ENCODE results near the gene TMEM87B. TPM values are rescaled to one million over a fixed set of nuclear protein-coding genes. Genes with fewer than 3 reads are reported as not detected.

TMEM87B gene
- total RNA-seq, 2 experiments from 2014 or later = 13.9 to 22.8 TPM

DNA sequence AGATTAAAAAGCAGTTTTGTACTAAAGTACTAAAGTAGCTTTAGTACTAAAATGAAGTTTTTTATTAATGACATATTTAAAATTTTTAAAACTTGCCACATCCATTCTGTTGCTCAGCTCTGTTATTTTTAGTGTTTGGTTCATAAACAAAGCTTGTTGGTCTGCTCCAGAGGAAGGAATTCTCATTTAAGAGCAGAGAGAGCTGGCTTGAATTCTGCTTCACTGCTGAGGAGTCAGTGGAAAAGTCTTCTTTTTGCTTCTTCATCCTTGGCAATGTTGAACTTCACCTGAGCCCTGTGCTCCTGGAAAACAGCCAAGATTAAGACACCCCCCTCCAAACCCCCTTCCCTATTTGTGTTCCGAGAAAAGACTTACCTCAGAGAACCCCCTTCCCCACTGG, 40.6 kb downstream of the TMEM87B start:
- no TSS peak for BruUV-seq (replicated peaks)
- intact Hi-C loops (cut with micrococcal nuclease; ENCODE audit: unreplicated experiment) = no loop called here
- TF ChIP-seq, protein P1, sequence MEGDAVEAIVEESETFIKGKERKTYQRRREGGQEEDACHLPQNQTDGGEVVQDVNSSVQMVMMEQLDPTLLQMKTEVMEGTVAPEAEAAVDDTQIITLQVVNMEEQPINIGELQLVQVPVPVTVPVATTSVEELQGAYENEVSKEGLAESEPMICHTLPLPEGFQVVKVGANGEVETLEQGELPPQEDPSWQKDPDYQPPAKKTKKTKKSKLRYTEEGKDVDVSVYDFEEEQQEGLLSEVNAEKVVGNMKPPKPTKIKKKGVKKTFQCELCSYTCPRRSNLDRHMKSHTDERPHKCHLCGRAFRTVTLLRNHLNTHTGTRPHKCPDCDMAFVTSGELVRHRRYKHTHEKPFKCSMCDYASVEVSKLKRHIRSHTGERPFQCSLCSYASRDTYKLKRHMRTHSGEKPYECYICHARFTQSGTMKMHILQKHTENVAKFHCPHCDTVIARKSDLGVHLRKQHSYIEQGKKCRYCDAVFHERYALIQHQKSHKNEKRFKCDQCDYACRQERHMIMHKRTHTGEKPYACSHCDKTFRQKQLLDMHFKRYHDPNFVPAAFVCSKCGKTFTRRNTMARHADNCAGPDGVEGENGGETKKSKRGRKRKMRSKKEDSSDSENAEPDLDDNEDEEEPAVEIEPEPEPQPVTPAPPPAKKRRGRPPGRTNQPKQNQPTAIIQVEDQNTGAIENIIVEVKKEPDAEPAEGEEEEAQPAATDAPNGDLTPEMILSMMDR (conservative IDR thresholded peaks at IDR 0.05; ENCODE audit: low read length) = no peak
- no peak for TF ChIP-seq EZH2phosphoT487 (IDR thresholded peaks at IDR 0.05; ENCODE audit: borderline replicate concordance, low read depth, low read length)
- Histone ChIP-seq H3K36me3 (ENCODE audit: insufficient read depth, low read length) (peaks cover 67% of the 10 kb centered on the region), H3K4me2 (ENCODE audit: low read length) (no peak overlapping the region), H4K20me1 (ENCODE audit: insufficient read depth, low read length) (no peaks in the 10 kb centered on the region), H3K9me3 (ENCODE audit: low read length) (no peaks in the 10 kb centered on the region), H3K79me2 (ENCODE audit: insufficient read depth, low read depth, low read length) (no peaks in the 10 kb centered on the region), H2AFZ (ENCODE audit: low read length) (no peak overlapping the region), H3K4me3 (ENCODE audit: low read depth, low read length, poor library complexity, severe bottlenecking) (no peak overlapping the region), H3K4me1 (ENCODE audit: insufficient read depth, low read length, poor library complexity, severe bottlenecking) (no peaks in the 10 kb centered on the region), H3K27ac (ENCODE audit: low read depth, low read length, poor library complexity, severe bottlenecking) (no peak overlapping the region), H3K9me2 (ENCODE audit: insufficient read depth, low read length) (no peaks in the 10 kb centered on the region)
- CTCF ChIA-PET (ENCODE audit: unreplicated experiment) = no interaction called here
- DNase-seq (ENCODE audit: low spot score) = no peak
- POLR2A ChIA-PET = interaction anchor here (0.7 kb wide), 1 partner anchor 11 kb away, joined by 3 read pairs; no protein-coding TSS in a partner anchor

DNA sequence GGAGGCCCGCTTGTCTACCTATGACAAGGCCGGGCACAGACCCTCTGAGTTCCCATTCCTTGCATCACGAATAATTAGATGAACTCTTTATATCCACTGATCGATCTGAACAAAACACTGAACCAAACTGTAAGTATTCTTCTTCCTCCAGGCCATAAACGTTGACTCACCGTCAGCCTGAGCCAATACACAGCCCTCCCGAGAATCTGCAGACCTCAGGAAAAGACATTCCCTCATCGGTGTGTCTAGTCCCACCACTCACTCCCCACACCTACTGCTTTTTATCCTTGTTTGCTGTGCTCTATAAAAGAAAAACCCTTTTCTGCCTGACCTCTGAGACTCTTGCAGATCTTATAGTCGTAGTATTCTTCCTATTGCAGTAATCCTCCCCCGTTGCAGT, 41.0 kb downstream of the TMEM87B start:
- intact Hi-C loops (cut with micrococcal nuclease; ENCODE audit: unreplicated experiment) = no loop called here
- no peak for DNase-seq (ENCODE audit: low spot score)
- BruUV-seq (replicated peaks) = no TSS peak
- Histone ChIP-seq H3K36me3 (ENCODE audit: insufficient read depth, low read length) (peaks cover 63% of the 10 kb centered on the region), H4K20me1 (ENCODE audit: insufficient read depth, low read length) (no peaks in the 10 kb centered on the region), H2AFZ (ENCODE audit: low read length) (no peak overlapping the region), H3K9me2 (ENCODE audit: insufficient read depth, low read length) (no peaks in the 10 kb centered on the region), H3K79me2 (ENCODE audit: insufficient read depth, low read depth, low read length) (no peaks in the 10 kb centered on the region), H3K4me1 (ENCODE audit: insufficient read depth, low read length, poor library complexity, severe bottlenecking) (no peaks in the 10 kb centered on the region), H3K9me3 (ENCODE audit: low read length) (no peaks in the 10 kb centered on the region), H3K4me3 (ENCODE audit: low read depth, low read length, poor library complexity, severe bottlenecking) (no peak overlapping the region), H3K27ac (ENCODE audit: low read depth, low read length, poor library complexity, severe bottlenecking) (no peak overlapping the region), H3K4me2 (ENCODE audit: low read length) (no peak overlapping the region)
- ChIA-PET POLR2A (interaction anchor here (0.6 kb wide), 1 partner anchor 13 kb away, joined by 4 read pairs; no protein-coding TSS in a partner anchor), CTCF (ENCODE audit: unreplicated experiment) (interaction anchor here (0.8 kb wide), 1 partner anchor 24 kb away, joined by 3 read pairs; no protein-coding TSS in a partner anchor)
- TF ChIP-seq, protein P1 (conservative IDR thresholded peaks at IDR 0.05; ENCODE audit: low read length) = no peak
- TF ChIP-seq EZH2phosphoT487 (IDR thresholded peaks at IDR 0.05; ENCODE audit: borderline replicate concordance, low read depth, low read length) = no peak

DNA sequence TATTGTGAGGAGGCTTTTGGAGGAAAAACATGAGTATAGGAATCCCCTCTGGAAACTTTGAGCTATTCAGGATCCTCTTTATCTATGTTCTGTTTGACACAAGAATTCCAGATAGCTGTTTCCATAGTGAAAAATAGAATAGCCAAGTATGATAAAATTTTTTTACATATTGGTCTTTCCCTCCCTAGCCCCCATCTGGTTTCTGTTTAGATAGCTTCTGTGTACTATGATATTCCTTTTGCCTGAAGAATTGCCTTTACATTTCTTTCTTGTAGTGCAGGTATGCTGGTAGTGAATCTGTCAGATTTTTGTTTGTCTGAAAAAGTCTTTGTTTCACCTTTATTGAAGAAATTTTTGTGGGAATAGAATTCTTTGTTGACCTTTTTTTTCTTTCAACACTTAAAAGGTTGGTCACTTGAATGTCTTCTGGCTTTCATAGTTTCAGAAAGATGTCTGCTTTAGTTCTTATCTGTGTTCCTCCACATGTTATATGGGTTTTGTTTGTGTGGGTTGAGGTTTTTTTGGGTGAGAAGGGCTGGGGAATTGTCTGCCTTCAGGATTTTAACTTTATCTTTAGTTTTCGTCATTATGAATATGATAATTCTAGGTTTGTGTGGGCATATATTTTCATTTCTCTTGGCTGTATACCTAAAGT, 53.2 kb downstream of the TMEM87B start:
- Histone ChIP-seq H3K4me1 (ENCODE audit: insufficient read depth, low read length, poor library complexity, severe bottlenecking) (no peaks in the 10 kb centered on the region), H3K9me2 (ENCODE audit: insufficient read depth, low read length) (no peaks in the 10 kb centered on the region), H3K36me3 (ENCODE audit: insufficient read depth, low read length) (peaks cover 89% of the 10 kb centered on the region), H3K9me3 (ENCODE audit: low read length) (peaks cover 19% of the 10 kb centered on the region), H3K4me3 (ENCODE audit: low read depth, low read length, poor library complexity, severe bottlenecking) (no peak overlapping the region), H2AFZ (ENCODE audit: low read length) (no peak overlapping the region), H3K4me2 (ENCODE audit: low read length) (no peak overlapping the region), H3K27ac (ENCODE audit: low read depth, low read length, poor library complexity, severe bottlenecking) (no peak overlapping the region), H4K20me1 (ENCODE audit: insufficient read depth, low read length) (no peaks in the 10 kb centered on the region), H3K79me2 (ENCODE audit: insufficient read depth, low read depth, low read length) (no peaks in the 10 kb centered on the region)
- intact Hi-C loops (cut with micrococcal nuclease; ENCODE audit: unreplicated experiment) = no loop called here
- ChIA-PET CTCF (ENCODE audit: unreplicated experiment) (no interaction called here), POLR2A (no interaction called here)
- no TSS peak for BruUV-seq (replicated peaks)
- no peak for DNase-seq (ENCODE audit: low spot score)
- TF ChIP-seq EZH2phosphoT487 (IDR thresholded peaks at IDR 0.05; ENCODE audit: borderline replicate concordance, low read depth, low read length) = no peak
- TF ChIP-seq, protein P1 (conservative IDR thresholded peaks at IDR 0.05; ENCODE audit: low read length) = no peak

Data from OCI-LY7 (cell line).